Psoas muscle (tissue), 8 donors: ENCODE measurements around the gene ACVR2A. TPM values are rescaled to one million over a fixed set of nuclear protein-coding genes. Genes with fewer than 3 reads are reported as not detected.

ENCODE experiments used
- ATAC-seq, 4 donors: fragments of 200-7000 bp; cut with Tn5 transposase; one replicate each; pipeline ENCODE4 v1.9.1; 2020; ENCODE audit warnings: moderate library complexity in 3 of 4, mild to moderate bottlenecking in 2 of 4
- DNase-seq, 2 donors: peaks; one replicate each; pipeline ENCODE4 v3.0.0-alpha.2; 2020
- H3K27ac ChIP-seq: fragments of 200-600 bp; one replicate; pipeline ENCODE4 v1.8.0; 2022
- H3K27me3 ChIP-seq, 3 donors: fragments of 200-600 bp in 1 of 3; one replicate each; pipeline versions ENCODE4 v1.6.1 to v1.8.0; 2013 to 2022; ENCODE audit warnings: low read length in 2 of 3, mild to moderate bottlenecking in 2 of 3, moderate library complexity in 1 of 3; ENCODE audit not compliant: insufficient read depth in 3 of 3
- H3K36me3 ChIP-seq, 2 donors: fragments of 200-600 bp in 1 of 2; one replicate each; pipeline versions ENCODE4 v1.6.1 to v1.8.0; 2013 to 2022; ENCODE audit warnings: low read depth in 1 of 2, mild to moderate bottlenecking in 1 of 2, moderate library complexity in 1 of 2; ENCODE audit not compliant: insufficient read depth in 1 of 2
- H3K4me1 ChIP-seq: fragments of 200-600 bp; one replicate; pipeline ENCODE4 v1.8.0; 2022
- H3K4me3 ChIP-seq: fragments of 200-600 bp; one replicate; pipeline ENCODE4 v1.8.0; 2022; ENCODE audit warnings: mild to moderate bottlenecking
- H3K9me3 ChIP-seq: fragments of 200-600 bp; one replicate; pipeline ENCODE4 v1.8.0; 2022
- WGBS, 3 donors: extraction: QIAGEN DNeasy Blood & Tissue Kit; methylation state at CpG; one replicate each; pipeline versions ENCODE4 v1.1.6 to v1.1.7; 2013; 5-methylcytosine and 5-hydroxymethylcytosine counted together
- intact Hi-C, 2 donors: fragments of 100-400 bp; cut with DNase I; formaldehyde crosslinking; loops; one replicate each; pipeline versions ENCODE4 v1.11.0 to v1.14.2; 2022
- polyA plus RNA-seq, 3 donors: library from polyadenylated mRNA; stranded (reverse); fragments of 200-250 nt; gene quantifications; one replicate each; pipeline ENCODE4 v1.2.3, GENCODE V29; 2013
- total RNA-seq, 4 donors: library from RNA; stranded (reverse); fragmentation: NEBNext Ultra II Directional in 2 of 4; extraction: Animal tissue kit (Norgen Biotek cat#: 25700) in 2 of 4; gene quantifications; one replicate each; pipeline versions ENCODE4 v1.2.1 to v1.2.4, GENCODE V29; 2021 to 2023
- TF ChIP-seq, protein P1 (sequence below): fragments of 200-600 bp; IDR thresholded peaks from one replicate; pipeline ENCODE4 v1.8.0; 2022; ENCODE audit warnings: antibody characterized with exemption
- donor health status: healthy with polysubstance abuse.
- donor health status: DM: no; HTN: no; CAD: no; lungs with moderate emphysema.
- donor health status: Bipolar disorder and iron deficiency.
- donor health status: healthy.
- donor health status: DM: yes; HTN: yes; CAD: no.
- donor health status: DM: no; HTN: no; CAD: no.
- donor health status: DM: no; HTN: no; CAD: no.
- donor health status: DM: yes; HTN: yes; CAD: no.

The ACVR2A gene
- total and polyA plus RNA-seq, 7 donors, result 3.0 to 12.3 (median 8.3) TPM

DNA sequence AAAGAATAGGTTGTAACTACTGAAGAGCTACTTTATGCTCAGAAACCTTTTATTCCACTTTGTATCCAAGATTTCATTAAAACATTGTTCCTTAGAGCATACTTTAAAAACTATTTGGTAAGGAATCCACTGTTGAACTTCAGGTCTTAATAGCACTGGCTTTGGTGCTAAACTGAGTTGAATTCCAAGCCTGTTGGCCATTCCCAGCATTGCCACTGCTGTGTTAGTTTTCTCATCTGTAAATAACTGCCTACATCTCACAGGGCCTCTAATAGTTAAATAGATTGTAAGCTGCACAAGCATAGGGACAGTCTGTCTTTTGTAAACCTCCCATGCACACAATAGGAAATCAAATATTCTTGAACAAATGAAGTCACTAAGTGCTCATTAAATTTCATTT lies 89.1 kb downstream of the ACVR2A start:
- TF ChIP-seq, protein P1, sequence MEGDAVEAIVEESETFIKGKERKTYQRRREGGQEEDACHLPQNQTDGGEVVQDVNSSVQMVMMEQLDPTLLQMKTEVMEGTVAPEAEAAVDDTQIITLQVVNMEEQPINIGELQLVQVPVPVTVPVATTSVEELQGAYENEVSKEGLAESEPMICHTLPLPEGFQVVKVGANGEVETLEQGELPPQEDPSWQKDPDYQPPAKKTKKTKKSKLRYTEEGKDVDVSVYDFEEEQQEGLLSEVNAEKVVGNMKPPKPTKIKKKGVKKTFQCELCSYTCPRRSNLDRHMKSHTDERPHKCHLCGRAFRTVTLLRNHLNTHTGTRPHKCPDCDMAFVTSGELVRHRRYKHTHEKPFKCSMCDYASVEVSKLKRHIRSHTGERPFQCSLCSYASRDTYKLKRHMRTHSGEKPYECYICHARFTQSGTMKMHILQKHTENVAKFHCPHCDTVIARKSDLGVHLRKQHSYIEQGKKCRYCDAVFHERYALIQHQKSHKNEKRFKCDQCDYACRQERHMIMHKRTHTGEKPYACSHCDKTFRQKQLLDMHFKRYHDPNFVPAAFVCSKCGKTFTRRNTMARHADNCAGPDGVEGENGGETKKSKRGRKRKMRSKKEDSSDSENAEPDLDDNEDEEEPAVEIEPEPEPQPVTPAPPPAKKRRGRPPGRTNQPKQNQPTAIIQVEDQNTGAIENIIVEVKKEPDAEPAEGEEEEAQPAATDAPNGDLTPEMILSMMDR, result no peak
- Histone ChIP-seq H3K4me1 (peaks cover 4% of the 10 kb centered on the region), H3K27ac (no peak overlapping the region), H3K4me3 (no peak overlapping the region), H3K27me3 (no peaks in the 10 kb centered on the region), H3K9me3 (no peaks in the 10 kb centered on the region), H3K36me3 (peaks cover 5 to 65% of the 10 kb centered on the region in 2 donors)
- ATAC-seq, result no peak
- DNase-seq, result no peak
- intact Hi-C loops, result no loop called here

DNA sequence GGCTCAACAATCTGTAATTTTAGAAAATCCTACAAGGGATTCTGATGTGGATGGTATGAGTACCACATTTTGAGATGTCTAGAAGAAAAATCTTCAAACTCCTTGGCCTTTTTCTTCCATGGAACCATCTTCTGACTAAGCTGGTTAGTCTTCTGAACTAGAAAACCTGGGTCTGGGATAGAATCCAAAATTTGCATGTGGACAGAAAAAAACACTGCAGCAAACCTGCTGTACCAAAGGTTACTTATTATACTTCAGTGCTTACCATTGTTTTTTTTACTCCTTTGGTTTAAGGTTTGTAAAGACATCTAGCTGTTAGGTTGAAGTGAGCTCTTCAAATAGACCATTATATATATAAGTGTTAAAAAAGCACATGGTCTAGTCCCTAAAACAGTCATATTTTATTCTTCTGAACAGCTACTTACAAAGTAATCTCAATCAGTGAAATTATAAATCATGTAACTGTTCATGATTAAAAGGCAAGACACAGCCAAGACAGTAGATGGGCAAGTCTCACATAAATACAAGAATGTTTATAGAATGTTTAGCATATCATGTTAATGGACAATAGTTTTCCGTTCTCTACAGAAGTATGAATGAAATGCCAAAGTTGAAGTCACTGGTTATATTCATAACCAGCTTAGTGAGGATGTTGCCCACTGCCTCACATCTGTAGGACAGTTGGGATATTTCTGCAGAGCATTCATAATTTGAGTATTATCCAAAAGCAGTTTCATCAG lies 90.2 kb downstream of the ACVR2A start:
- peaks cover 4% of the 10 kb centered on the region for H3K4me1 ChIP-seq
- ATAC-seq, result no peak
- H3K9me3 ChIP-seq, result no peaks in the 10 kb centered on the region
- 71 to 75% (median 71%) methylated on average over 1 of the region's 1 CpG for WGBS, 3 donors
- H3K36me3 ChIP-seq, result peaks cover 5 to 66% of the 10 kb centered on the region in 2 donors
- no peak overlapping the region for H3K4me3 ChIP-seq
- no peaks in the 10 kb centered on the region for H3K27me3 ChIP-seq
- no peak for DNase-seq
- TF ChIP-seq, protein P1, result no peak
- H3K27ac ChIP-seq, result no peak overlapping the region
- intact Hi-C loops, result loop anchor here (5.0 kb wide), 2 partner anchors 577 to 1057 kb away; no protein-coding TSS in a partner anchor

DNA sequence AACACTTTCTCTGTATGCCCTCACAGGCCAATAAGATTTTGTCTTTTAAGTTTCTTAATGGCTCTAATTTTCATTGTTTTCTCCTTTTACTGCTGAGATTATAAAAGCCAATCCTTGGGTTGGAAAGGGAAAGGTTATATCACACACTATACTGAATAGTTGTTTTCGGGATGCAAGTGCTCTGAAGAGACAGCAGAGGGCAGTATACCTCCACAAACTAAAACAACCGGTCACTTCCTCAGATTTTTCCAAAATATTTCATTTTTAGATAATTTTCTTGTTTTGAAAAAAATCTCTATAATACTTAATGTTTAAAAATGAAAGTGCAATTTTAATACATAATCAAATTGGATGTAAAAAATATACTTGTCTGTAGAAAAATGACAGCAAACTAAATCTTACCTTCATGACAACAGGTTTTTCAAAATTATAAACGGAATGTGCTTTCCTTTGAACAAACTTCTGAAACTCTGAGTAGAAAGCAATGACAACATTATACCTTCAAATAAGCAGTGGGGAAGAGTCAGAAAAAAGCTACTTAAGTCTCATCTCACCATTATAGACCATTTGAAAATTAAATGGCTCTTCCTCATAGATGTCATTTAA lies 93.0 kb downstream of the ACVR2A start:
- WGBS, 3 donors, result 39 to 46% (median 43%) methylated on average over 3 of the region's 3 CpGs
- Histone ChIP-seq H3K4me3 (no peak overlapping the region), H3K27ac (no peak overlapping the region), H3K27me3 (no peaks in the 10 kb centered on the region), H3K4me1 (no peaks in the 10 kb centered on the region), H3K36me3 (peaks cover under 1 to 80% of the 10 kb centered on the region in 2 donors), H3K9me3 (no peaks in the 10 kb centered on the region)
- intact Hi-C loops, result loop anchor here (5.0 kb wide), 2 partner anchors 574 to 1054 kb away; no protein-coding TSS in a partner anchor
- ATAC-seq, result peak in 3 of 4 donors; percentile 52 to 88 (median 75)
- DNase-seq, result no peak
- TF ChIP-seq, protein P1, result peak; percentile 85

DNA sequence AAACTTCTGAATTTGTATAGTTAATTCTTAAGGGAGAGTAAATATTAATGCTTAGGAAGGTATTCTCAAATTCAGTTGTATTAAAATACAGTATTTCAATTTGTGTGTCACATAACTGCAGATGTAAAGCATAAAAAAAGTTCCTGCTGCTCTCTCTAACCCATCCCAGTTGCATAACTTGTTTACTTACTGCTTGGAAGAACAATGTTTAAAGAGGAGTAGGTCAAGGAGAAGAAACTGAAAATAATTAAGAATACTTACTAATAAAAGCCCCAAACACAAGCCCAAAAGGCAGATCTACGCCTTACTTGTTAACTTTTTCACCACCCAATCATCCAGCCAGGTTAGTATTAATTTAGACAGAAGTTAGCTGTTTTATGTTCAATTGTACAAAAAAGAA lies 94.5 kb downstream of the ACVR2A start:
- H3K4me1 ChIP-seq, result no peaks in the 10 kb centered on the region
- TF ChIP-seq, protein P1, result no peak
- no peak for DNase-seq
- ATAC-seq, result no peak
- intact Hi-C loops, result loop anchor here (5.0 kb wide), 2 partner anchors 573 to 1053 kb away; no protein-coding TSS in a partner anchor
- H3K27ac ChIP-seq, result no peak overlapping the region
- peaks cover 0 to 73% of the 10 kb centered on the region in 2 donors for H3K36me3 ChIP-seq
- WGBS, 3 donors, result 97 to 100% (median 97%) methylated on average over 1 of the region's 1 CpG
- H3K9me3 ChIP-seq, result no peaks in the 10 kb centered on the region
- H3K27me3 ChIP-seq, result no peaks in the 10 kb centered on the region
- no peak overlapping the region for H3K4me3 ChIP-seq
